OCI-LY7 (cell line): ENCODE data around the gene TIMM8A. TPM values are rescaled to one million over a fixed set of nuclear protein-coding genes. Genes with fewer than 3 reads are reported as not detected.

Experiments used
- small RNA-seq: library from RNA; depleted of rRNA; stranded (forward); fragments of <200 nt; gene quantifications from one replicate; pipeline ENCODE3, GENCODE V24; 2014
- total RNA-seq, 2 experiments: library from RNA; depleted of rRNA in 1 of 2; stranded (reverse); fragments of >200 nt in 1 of 2; shearing (Covaris generic) in 1 of 2; gene quantifications; 2 replicates each; pipeline ENCODE4 v1.2.3, GENCODE V29; 2014 to 2022

TIMM8A gene
- total RNA-seq, 2 experiments from 2014 or later = 14.9 to 33.5 TPM

Small RNAs within 50 kb of the gene (small RNA-seq; reads per million reads assigned to genes)
- not detected for gene RNU6-934P

Other genes with a start within 250 kb of the TIMM8A start
- 0.64 and 0.82 TPM in 2 replicates for gene DRP2, start 129.0 kb downstream of the TIMM8A start, total RNA-seq (2014; rRNA removed; shearing (Covaris generic))
- gene DRP2, start 129.0 kb downstream of the TIMM8A start, total RNA-seq (2022) = 0.93 and 0.96 TPM in 2 replicates
- gene TAF7L, start 57.4 kb downstream of the TIMM8A start, total RNA-seq (2014; rRNA removed; shearing (Covaris generic)) = not detected in 2 replicates
- not detected in 2 replicates for gene TAF7L, start 57.4 kb downstream of the TIMM8A start, total RNA-seq (2022)
- gene BTK, start 37.4 kb upstream of the TIMM8A start, total RNA-seq (2014; rRNA removed; shearing (Covaris generic)) = 126 and 133 TPM in 2 replicates
- 140 and 147 TPM in 2 replicates for gene BTK, start 37.4 kb upstream of the TIMM8A start, total RNA-seq (2022)
- 2,042 and 2,127 TPM in 2 replicates for gene RPL36A, start 42.3 kb upstream of the TIMM8A start, total RNA-seq (2014; rRNA removed; shearing (Covaris generic))
- gene RPL36A, start 42.3 kb upstream of the TIMM8A start, total RNA-seq (2022) = 431 and 447 TPM in 2 replicates
- 47.6 and 51.1 TPM in 2 replicates for gene GLA, start 59.2 kb upstream of the TIMM8A start, total RNA-seq (2014; rRNA removed; shearing (Covaris generic))
- 48.7 and 49.4 TPM in 2 replicates for gene GLA, start 59.2 kb upstream of the TIMM8A start, total RNA-seq (2022)
- gene HNRNPH2, start 59.5 kb upstream of the TIMM8A start, total RNA-seq (2014; rRNA removed; shearing (Covaris generic)) = 23.5 and 29.3 TPM in 2 replicates
- gene HNRNPH2, start 59.5 kb upstream of the TIMM8A start, total RNA-seq (2022) = 33.1 and 38.1 TPM in 2 replicates
- not detected in 2 replicates for gene ARMCX4, start 136.7 kb upstream of the TIMM8A start, total RNA-seq (2014; rRNA removed; shearing (Covaris generic))
- not detected in 2 replicates for gene ARMCX4, start 136.7 kb upstream of the TIMM8A start, total RNA-seq (2022)
- not detected in 2 replicates for gene ARMCX1, start 201.8 kb upstream of the TIMM8A start, total RNA-seq (2014; rRNA removed; shearing (Covaris generic))
- gene ARMCX1, start 201.8 kb upstream of the TIMM8A start, total RNA-seq (2022) = not detected in 2 replicates